Endothelial cell of umbilical vein (primary cell): ENCODE data around the gene UVRAG.

Source experiments
- EZH2 ChIP-seq: IDR thresholded peaks from 2 replicates; pipeline ENCODE4 v1.6.1; 2012; ENCODE audit warnings: borderline replicate concordance, low read depth, mild to moderate bottlenecking, moderate library complexity, low read length, inconsistent platforms; ENCODE audit not compliant: severe bottlenecking
- MYC ChIP-seq: IDR thresholded peaks from one replicate; pipeline ENCODE4 v1.6.1; 2011; ENCODE audit warnings: mild to moderate bottlenecking, low read depth, low read length
- POLR2A ChIP-seq: IDR thresholded peaks from 2 replicates; pipeline ENCODE4 v1.6.1; 2012; ENCODE audit warnings: low read depth, mild to moderate bottlenecking, control low read depth, low read length
- TF ChIP-seq, protein P1 (sequence below), 2 donors: IDR thresholded peaks; 1 replicate in 1 of 2; 2 replicates in 1 of 2; pipeline ENCODE4 v1.5.1; 2011; ENCODE audit warnings: low read length in 2 of 2, mild to moderate bottlenecking in 2 of 2, moderate library complexity in 2 of 2, control low read depth in 1 of 2, inconsistent platforms in 1 of 2, low read depth in 1 of 2; ENCODE audit not compliant: insufficient read depth in 1 of 2; ENCODE audit errors: extremely low read depth in 1 of 2

- TF ChIP-seq, protein P1, sequence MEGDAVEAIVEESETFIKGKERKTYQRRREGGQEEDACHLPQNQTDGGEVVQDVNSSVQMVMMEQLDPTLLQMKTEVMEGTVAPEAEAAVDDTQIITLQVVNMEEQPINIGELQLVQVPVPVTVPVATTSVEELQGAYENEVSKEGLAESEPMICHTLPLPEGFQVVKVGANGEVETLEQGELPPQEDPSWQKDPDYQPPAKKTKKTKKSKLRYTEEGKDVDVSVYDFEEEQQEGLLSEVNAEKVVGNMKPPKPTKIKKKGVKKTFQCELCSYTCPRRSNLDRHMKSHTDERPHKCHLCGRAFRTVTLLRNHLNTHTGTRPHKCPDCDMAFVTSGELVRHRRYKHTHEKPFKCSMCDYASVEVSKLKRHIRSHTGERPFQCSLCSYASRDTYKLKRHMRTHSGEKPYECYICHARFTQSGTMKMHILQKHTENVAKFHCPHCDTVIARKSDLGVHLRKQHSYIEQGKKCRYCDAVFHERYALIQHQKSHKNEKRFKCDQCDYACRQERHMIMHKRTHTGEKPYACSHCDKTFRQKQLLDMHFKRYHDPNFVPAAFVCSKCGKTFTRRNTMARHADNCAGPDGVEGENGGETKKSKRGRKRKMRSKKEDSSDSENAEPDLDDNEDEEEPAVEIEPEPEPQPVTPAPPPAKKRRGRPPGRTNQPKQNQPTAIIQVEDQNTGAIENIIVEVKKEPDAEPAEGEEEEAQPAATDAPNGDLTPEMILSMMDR (IDR thresholded peaks at IDR 0.05; ENCODE audit: extremely low read depth in 1 of 2, insufficient read depth in 1 of 2, low read depth in 1 of 2, low read length in 2 of 2): no peak
- no peak for TF ChIP-seq MYC
- TF ChIP-seq EZH2: no peak
- TF ChIP-seq POLR2A: no peak
These were observed 47.3 kb upstream of the UVRAG start for GRCh38 chr11:75767793-75768111.
